GM19438 (cell line): ENCODE measurements around the gene SGTA.
"Not testable (repeated sequence)": the region's sequence is repeated elsewhere in the genome, so short reads cannot be mapped to it uniquely, and the experiment has no call there.

ENCODE experiments used
- ATAC-seq: cut with Tn5 transposase; IDR thresholded peaks from one replicate; pipeline ENCODE4 v1.9.1; 2021; ENCODE audit warnings: low read depth; ENCODE audit not compliant: unreplicated experiment

SGTA gene

DNA sequence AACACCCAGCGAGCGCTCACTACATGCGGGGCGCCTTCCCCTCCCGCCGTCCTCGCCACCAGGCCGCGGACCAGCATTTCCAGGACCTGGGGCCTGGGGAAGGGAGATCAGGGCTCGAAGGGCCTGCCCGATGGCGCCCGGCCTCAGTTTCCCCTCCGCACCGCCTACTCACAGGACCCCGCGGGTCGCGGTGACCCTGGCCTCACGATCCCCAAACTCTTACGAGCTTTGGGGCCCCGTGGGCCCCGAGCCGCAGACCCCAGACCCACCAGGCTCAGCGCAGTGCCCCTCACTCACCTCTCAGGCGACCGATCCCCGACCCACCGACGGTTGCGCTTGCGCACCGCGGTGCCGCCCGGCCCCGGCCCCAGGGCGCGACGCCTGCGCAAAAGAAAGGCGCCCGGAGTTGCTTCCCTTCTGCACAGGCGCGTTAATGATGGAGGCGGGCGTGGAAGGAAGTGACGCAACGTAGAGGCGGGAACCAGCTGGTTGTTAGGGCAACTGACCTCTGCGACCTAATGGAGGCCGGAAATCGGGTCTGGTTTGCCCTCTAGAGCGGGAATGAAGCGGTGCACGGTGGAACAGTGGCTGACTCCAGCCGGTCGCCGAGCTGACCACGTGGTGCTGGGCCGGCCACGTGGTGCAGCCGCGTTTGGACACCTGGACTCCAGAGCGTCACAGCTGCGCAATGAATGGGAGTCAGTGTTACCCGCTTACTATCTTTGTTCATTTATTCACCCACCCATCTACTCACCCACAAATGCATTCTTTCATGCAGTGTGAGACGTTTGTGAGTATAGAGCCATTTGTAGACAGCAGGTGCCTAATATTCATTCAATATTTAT lies at the start of gene SGTA:
TSS of gene SGTA (minus strand) at position 338 of the 845 bp plus-strand sequence. CDS start 14,205 bp downstream, outside the sequence.
- peak; percentile 76 for ATAC-seq

GRCh38 chr19:2827840-2828489 lies 44.9 kb upstream of the SGTA start:
- no peak for ATAC-seq

GRCh38 chr19:2827022-2827421 lies 43.9 kb upstream of the SGTA start:
- ATAC-seq: no peak

DNA sequence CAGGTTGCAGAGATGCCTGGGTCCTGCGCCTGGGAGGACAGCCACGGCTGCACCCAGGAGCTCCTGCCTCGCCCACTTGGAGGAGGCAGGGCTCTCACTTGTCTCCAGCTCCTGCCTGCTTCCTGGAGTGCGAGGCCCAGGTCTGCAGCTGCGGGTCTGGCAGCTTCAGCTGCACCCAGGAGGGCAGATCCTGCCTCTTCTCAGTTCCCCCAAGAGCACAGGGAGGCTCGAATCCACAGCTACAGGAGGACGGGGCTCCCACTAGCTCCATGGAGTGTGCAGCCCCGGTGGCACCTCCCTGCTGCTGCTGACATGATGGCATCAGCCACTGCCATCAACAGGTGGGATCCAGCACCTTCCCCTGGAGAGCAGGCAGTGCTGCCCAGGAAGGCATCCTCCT lies 41.1 kb upstream of the SGTA start:
- ATAC-seq: no peak

- no peak for ATAC-seq
Observed at GRCh38 chr19:2823646-2824045, 40.6 kb upstream of the SGTA start.

GRCh38 chr19:2822846-2823245 lies 39.8 kb upstream of the SGTA start:
- ATAC-seq: no peak

GRCh38 chr19:2820112-2820702 lies 37.1 kb upstream of the SGTA start:
- no peak for ATAC-seq

GRCh38 chr19:2819540-2820111 lies 36.6 kb upstream of the SGTA start, which contains the start of gene ZNF554:
TSS of gene ZNF554 (plus strand) at chr19:2819868. CDS start at chr19:2820072, 204 bp downstream.
- ATAC-seq: peak; percentile 78

DNA sequence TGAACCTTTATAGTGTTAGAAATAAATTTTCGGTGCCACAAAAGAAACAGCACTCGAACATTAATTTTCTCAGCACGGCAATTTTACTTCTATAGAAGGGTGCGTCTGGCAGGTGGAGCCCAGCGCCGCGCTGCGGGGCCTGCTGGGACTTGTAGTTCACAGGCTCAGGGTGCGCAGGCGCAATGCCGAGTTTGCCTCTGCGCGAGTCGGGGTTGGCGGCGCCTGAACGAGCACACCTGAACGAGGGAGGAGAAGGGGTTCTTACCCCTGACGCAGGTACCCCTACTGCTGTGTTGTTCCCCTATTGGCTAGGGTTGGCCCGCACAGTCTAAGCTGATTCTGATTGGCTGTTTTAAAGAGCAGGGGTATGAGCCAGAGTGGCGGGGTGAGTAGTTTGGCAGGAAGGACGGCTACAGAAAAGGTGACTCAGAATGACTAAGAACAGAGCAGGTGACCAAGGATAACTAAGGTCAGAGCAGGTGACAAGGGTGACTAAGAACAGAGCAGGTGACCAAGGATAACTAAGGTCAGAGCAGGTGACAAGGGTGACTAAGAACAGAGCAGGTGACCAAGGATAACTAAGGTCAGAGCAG lies 34.3 kb upstream of the SGTA start:
- ATAC-seq: not testable (repeated sequence)

- no peak for ATAC-seq
Observed at GRCh38 chr19:2816641-2817040, 33.6 kb upstream of the SGTA start.

DNA sequence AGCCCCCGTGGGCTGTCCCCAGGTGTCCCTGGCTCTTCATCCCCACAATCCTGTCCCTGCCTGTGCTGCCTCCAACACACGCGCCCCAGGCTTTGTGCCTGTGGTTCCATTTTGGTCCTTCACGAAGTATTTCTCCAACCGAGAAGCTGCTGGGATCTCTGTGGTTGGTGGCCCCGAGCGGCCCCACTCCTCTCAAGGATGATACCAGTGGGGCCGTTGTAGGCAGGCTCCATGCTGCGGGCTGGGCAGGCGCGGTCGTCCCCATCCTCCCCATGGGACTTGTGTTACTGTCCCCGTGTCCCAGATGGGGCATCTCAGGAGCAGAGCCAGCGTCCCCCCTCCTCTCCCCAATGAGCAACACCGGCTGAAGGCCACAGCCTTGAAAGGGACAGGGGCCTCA lies 32.9 kb upstream of the SGTA start:
- ATAC-seq: no peak

DNA sequence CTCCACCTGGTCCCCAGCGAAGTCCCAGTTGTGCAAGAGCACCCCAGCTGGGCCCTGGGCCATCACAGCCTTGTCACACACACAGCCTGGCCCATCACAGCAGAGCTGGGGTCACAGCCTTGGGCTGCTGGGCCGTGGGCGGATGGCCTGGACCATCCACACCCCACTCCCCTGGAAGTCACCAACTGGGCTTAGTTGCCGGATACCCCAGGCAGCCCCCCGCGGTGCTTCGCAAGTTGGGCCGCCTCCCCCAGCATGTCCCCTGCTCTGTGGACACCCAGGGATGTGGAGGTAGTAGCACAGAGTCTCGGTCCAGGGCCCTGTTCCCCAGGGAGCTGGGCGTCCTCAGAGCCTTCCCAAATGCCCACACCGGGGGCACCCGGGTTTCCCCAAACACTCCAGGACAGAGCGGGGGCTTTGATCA lies 32.1 kb upstream of the SGTA start:
- ATAC-seq: no peak

DNA sequence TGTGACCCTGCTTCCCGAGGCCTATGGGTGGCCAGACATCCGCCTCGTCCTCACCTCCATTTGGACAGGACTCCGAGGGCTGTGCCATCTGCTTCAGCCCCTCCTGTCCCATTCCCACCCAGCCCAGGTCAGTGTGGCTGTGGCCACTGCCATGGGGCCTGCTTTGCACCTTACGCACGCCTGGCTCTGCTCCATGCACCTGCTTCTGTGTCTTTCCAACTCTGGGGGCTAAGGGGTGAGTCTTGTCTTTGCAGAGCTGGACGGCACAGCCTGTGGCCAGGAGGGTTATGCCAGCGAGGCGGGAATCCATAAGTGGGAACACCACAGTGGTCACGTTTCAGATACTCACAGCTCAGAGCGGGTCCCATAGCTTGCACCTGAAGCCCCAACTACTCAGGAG lies 31.4 kb upstream of the SGTA start:
- no peak for ATAC-seq

DNA sequence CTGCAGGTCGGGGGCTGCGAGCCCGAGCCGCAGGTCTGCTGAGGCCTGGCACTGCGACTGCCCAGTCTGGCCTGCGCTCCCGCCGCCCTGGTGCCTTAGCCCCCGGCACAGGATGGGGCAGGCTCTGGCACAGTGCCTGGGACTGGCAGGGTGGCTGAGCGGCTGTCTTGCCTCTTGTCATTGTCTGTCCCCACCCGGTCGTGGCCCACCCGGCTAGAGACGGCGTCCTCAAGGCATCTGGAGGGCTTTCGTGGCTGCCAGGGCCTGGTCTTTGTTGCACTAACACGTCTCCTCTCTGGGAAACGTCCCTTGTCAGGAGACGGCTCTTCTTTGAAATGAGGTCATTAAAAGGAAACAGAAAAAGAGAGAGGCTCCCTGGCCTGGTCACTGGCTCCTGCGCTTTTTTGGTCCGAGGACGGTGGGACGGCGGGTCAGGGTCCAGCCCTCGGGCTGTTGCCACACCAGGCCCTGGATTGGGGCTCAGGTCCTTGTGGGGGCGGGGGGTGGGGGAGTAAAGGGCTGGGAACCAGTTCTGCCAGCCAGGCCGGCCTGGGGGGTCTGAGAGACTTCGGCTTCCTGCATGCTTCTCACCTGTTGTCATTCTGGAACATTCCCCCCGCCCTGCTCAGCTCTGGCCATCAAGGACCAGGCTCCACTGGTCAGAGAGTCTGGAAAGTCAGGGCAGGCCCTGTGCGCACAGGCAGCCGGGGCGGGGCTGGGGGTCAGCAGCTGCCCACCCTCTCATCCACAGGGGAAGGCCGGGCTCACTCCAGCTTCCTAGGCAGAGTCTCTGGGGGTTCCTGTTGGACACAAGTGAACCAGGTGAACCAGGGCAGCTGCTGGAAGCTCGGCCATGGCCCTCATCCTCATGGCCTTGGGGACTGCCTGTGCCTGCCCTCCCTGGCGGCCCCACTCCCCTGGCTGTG lies 30.4 kb upstream of the SGTA start:
- ATAC-seq: no peak

- no peak for ATAC-seq
Observed at GRCh38 chr19:2812414-2813234, 29.6 kb upstream of the SGTA start.

- no peak for ATAC-seq
Observed at GRCh38 chr19:2811735-2812413, 28.8 kb upstream of the SGTA start.

GRCh38 chr19:2811221-2811722 lies 28.2 kb upstream of the SGTA start:
- ATAC-seq: no peak
